Activated T-cell treated with anti-CD3 and anti-CD28 coated beads, Interleukin-2, amount 50 U/mL, for 72 hours (primary cell): ENCODE data around the gene DNM3. TPM values are rescaled to one million over a fixed set of nuclear protein-coding genes. Genes with fewer than 3 reads are reported as not detected.
A peak's percentile ranks its signal among the peaks of the same experiment; 100 is the strongest.

Experiments
- ATAC-seq, 2 donors: fragments of 150-1000 bp; cut with Tn5 transposase; replicated peaks in 1 of 2; 2 replicates each; pipeline ENCODE4 v1.10.0; 2021; ENCODE audit warnings: moderate library complexity in 2 of 2, mild to moderate bottlenecking in 1 of 2
- DNase-seq, 2 donors: peaks; one replicate each; pipeline ENCODE4 v3.0.0; 2021 to 2022; ENCODE audit warnings: mixed read lengths in 1 of 2
- H3K27ac Mint-ChIP-seq: one replicate; pipeline ENCODE4 v1.8.0; 2022; ENCODE audit warnings: mild to moderate bottlenecking, moderate library complexity, mixed read lengths
- H3K27me3 Mint-ChIP-seq: one replicate; pipeline ENCODE4 v1.8.0; 2022; ENCODE audit warnings: low read depth, mixed read lengths
- H3K36me3 Mint-ChIP-seq, 2 donors: one replicate each; pipeline ENCODE4 v1.8.0; 2022; ENCODE audit warnings: mixed read lengths in 2 of 2, mild to moderate bottlenecking in 1 of 2; ENCODE audit not compliant: insufficient read depth in 2 of 2
- H3K4me1 Mint-ChIP-seq: one replicate; pipeline ENCODE4 v1.8.0; 2022; ENCODE audit warnings: low read depth, mixed read lengths
- H3K4me3 Mint-ChIP-seq, 2 donors: one replicate each; pipeline ENCODE4 v1.8.0; 2022; ENCODE audit warnings: mild to moderate bottlenecking in 2 of 2, mixed read lengths in 2 of 2, moderate library complexity in 2 of 2
- H3K9me3 Mint-ChIP-seq, 2 donors: one replicate each; pipeline ENCODE4 v1.8.0; 2022; ENCODE audit warnings: mixed read lengths in 2 of 2
- total RNA-seq, 2 donors: library from RNA; stranded (reverse); gene quantifications; one replicate each; pipeline ENCODE4 v1.2.3, GENCODE V29; 2022

The DNM3 gene
- total RNA-seq, 2 donors from 2014 or later = 1.5 to 3.4 TPM

GRCh38 chr1:171919891-171920887 is 78.9 kb downstream of the DNM3 start:
- ATAC-seq (no peak), DNase-seq (no peak)
- Mint-ChIP-seq H3K36me3 (peaks cover 2 to 3% of the 10 kb centered on the region in 2 donors), H3K4me1 (no peaks in the 10 kb centered on the region), H3K4me3 (no peak overlapping the region), H3K27me3 (no peaks in the 10 kb centered on the region), H3K27ac (peak overlapping the region; percentile 61), H3K9me3 (peaks cover 0 to 3% of the 10 kb centered on the region in 2 donors)

- ATAC-seq (peak; percentile 36 to 43), DNase-seq (no peak)
- Mint-ChIP-seq H3K27me3 (no peaks in the 10 kb centered on the region), H3K9me3 (peaks cover 0 to 3% of the 10 kb centered on the region in 2 donors), H3K4me3 (no peak overlapping the region), H3K4me1 (no peaks in the 10 kb centered on the region), H3K27ac (no peak overlapping the region), H3K36me3 (peaks cover 5 to 6% of the 10 kb centered on the region in 2 donors)
Observed at GRCh38 chr1:171922999-171923398, 81.7 kb downstream of the DNM3 start.

- Mint-ChIP-seq H3K27ac (no peak overlapping the region), H3K9me3 (peaks cover 0 to 2% of the 10 kb centered on the region in 2 donors), H3K27me3 (no peaks in the 10 kb centered on the region), H3K4me3 (no peak overlapping the region), H3K4me1 (no peaks in the 10 kb centered on the region), H3K36me3 (peaks cover 3 to 4% of the 10 kb centered on the region in 2 donors)
- ATAC-seq (no peak), DNase-seq (no peak)
Observed at GRCh38 chr1:171929121-171929520, 87.8 kb downstream of the DNM3 start.

DNA sequence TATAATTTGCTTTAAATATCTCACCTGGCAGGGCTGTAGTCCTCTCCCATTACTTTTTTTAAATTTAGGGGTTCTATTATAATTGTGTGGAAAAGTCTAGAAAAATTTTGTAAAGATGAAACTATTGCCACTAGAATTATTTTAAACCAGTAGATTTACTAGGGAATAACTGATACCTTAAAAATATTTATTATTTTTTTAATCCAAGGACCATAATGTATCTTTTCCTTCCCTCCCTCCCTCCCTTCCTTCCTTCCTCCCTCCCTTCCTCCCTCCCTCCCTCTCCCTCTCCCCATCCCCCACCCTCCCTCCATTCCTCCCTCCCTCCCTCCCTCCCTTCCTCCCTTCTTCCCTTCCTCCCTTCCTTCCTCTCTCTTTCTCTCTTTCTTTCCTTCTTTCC is 90.5 kb downstream of the DNM3 start:
- no peak for ATAC-seq
- DNase-seq = no peak
- Mint-ChIP-seq H3K4me3 (no peak overlapping the region), H3K9me3 (no peaks in the 10 kb centered on the region), H3K27me3 (no peaks in the 10 kb centered on the region), H3K36me3 (no peaks in the 10 kb centered on the region), H3K4me1 (no peaks in the 10 kb centered on the region), H3K27ac (no peak overlapping the region)

- no peaks in the 10 kb centered on the region for H3K4me1 Mint-ChIP-seq
- no peaks in the 10 kb centered on the region for H3K36me3 Mint-ChIP-seq
- no peak overlapping the region for H3K4me3 Mint-ChIP-seq
- no peak overlapping the region for H3K27ac Mint-ChIP-seq
- ATAC-seq = no peak
- H3K9me3 Mint-ChIP-seq = no peaks in the 10 kb centered on the region
- DNase-seq = no peak
- H3K27me3 Mint-ChIP-seq = no peaks in the 10 kb centered on the region
Observed at GRCh38 chr1:171934664-171935063, 93.4 kb downstream of the DNM3 start.

DNA sequence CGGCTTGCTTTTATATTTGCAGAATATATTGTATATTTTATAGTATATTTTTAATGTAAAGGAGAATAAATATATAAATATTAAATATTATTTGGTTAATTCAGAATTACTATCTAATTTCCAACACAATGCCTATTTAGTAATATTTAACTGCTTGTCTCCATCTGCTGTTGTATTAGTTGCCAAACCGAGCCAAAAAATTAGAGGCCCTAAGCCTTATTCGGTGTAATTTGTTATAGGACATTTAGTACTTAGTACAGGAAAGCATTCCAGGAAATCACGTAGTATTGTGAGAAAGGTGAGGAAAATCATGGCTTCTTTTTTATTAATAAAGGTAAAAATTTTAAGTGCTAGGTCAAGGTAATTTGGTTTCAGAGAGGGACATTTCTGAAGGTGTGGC is 93.8 kb downstream of the DNM3 start:
- Mint-ChIP-seq H3K4me1 (no peaks in the 10 kb centered on the region), H3K9me3 (no peaks in the 10 kb centered on the region), H3K4me3 (no peak overlapping the region), H3K27me3 (no peaks in the 10 kb centered on the region), H3K27ac (no peak overlapping the region), H3K36me3 (no peaks in the 10 kb centered on the region)
- DNase-seq (no peak), ATAC-seq (no peak)

DNA sequence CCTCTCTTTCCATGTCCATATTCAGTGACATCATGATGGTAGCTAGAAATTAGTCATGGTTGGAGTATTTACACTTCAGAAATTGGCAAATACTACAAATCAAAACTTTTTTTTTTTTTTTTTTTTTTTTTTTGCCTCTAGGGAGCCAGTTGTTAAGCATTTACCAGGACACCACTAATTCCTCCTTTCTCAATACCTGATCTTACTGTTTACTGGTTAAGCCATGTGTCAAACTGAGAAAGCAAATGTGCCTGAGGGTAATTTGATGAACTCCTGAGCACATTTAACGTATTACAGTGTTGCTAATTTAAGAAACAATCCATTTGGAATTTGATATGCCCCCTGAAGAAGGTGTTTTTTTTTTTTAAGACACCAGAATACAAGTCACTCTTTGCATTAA is 94.4 kb downstream of the DNM3 start:
- no peak for ATAC-seq
- Mint-ChIP-seq H3K9me3 (no peaks in the 10 kb centered on the region), H3K27ac (no peak overlapping the region)

DNA sequence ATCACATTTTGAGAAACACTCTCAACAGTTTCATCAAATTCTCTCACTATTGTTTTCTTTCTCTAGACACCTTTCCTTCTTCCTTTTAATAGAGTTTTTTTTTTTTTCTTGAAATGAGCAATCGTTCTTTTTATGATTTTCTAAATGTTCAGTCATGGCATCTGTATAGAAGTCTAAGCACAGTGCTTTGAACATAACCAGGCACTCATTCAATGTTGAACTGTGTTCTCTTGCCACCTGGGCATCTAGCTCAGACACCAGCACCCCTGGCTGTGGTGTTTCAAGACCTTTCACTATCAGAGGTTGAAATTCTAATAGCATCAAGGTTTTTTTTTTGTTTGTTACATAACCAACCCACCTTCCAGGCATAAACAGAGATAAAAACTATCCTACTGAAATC is 96.6 kb downstream of the DNM3 start:
- no peak for ATAC-seq

More for the DNA sequence above, 94.4 kb downstream of the DNM3 start:
- DNase-seq = no peak
- Mint-ChIP-seq H3K27me3 (no peaks in the 10 kb centered on the region), H3K4me3 (no peak overlapping the region), H3K4me1 (no peaks in the 10 kb centered on the region), H3K36me3 (no peaks in the 10 kb centered on the region)

DNA sequence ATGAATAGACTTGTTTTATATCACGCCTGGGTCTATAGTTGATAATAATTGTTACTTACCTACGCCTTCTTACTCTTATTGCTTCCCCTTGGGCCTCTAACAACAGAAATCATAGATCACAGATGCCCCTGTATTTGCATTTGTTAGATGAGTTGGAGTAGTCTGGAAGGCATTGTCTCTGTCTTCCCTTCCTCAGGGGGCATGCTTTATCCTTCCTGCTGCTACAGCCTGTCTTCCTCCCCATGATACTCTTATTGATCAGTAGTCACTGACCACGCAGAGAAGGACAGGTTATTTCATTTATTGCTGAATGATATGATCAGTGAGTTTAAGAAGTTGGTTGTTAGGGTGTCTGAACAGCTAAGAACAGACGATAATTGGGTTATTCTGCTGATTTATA is 98.4 kb downstream of the DNM3 start:
- Mint-ChIP-seq H3K4me1 (no peaks in the 10 kb centered on the region), H3K4me3 (no peak overlapping the region), H3K27ac (no peak overlapping the region), H3K27me3 (no peaks in the 10 kb centered on the region), H3K36me3 (no peaks in the 10 kb centered on the region), H3K9me3 (no peaks in the 10 kb centered on the region)
- no peak for ATAC-seq
- DNase-seq = no peak

More for the DNA sequence above, 96.6 kb downstream of the DNM3 start:
- Mint-ChIP-seq H3K27me3 (no peaks in the 10 kb centered on the region), H3K36me3 (no peaks in the 10 kb centered on the region), H3K4me3 (no peak overlapping the region), H3K27ac (no peak overlapping the region), H3K4me1 (no peaks in the 10 kb centered on the region), H3K9me3 (no peaks in the 10 kb centered on the region)
- no peak for DNase-seq

DNA sequence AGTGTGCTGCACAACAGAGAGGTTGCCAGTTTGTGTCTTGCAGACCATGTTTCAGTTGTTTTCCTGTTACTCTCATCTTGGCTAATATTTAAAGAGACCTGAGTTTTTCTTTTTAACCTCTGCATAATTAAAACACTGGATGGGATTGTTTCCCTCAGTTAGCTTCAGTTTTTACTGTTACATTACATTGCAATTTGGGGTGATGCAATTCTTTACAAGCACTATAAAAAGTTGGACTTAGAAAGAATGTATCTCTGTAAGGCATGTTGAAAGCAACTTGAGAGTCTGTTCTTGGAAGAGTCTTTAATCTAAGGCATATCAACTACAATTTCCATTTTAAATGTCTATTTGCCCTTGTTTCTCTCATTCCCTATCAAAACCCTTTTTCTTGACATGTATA is 99.1 kb downstream of the DNM3 start:
- Mint-ChIP-seq H3K27me3 (no peaks in the 10 kb centered on the region), H3K36me3 (no peaks in the 10 kb centered on the region), H3K27ac (no peak overlapping the region), H3K4me3 (no peak overlapping the region), H3K4me1 (no peaks in the 10 kb centered on the region), H3K9me3 (no peaks in the 10 kb centered on the region)
- DNase-seq (no peak), ATAC-seq (no peak)

GRCh38 chr1:171941920-171942319 is 100.6 kb downstream of the DNM3 start:
- DNase-seq (no peak), ATAC-seq (no peak)
- Mint-ChIP-seq H3K4me3 (no peak overlapping the region), H3K4me1 (no peaks in the 10 kb centered on the region), H3K36me3 (no peaks in the 10 kb centered on the region), H3K27ac (no peak overlapping the region), H3K27me3 (no peaks in the 10 kb centered on the region), H3K9me3 (no peaks in the 10 kb centered on the region)

- Mint-ChIP-seq H3K36me3 (no peaks in the 10 kb centered on the region), H3K27ac (no peak overlapping the region)
Observed at GRCh38 chr1:171943973-171944561, 102.8 kb downstream of the DNM3 start.

GRCh38 chr1:171948511-171948910 is 107.2 kb downstream of the DNM3 start:
- DNase-seq = no peak
- H3K4me1 Mint-ChIP-seq = no peaks in the 10 kb centered on the region
- peaks cover 9% of the 10 kb centered on the region for H3K27me3 Mint-ChIP-seq
- no peaks in the 10 kb centered on the region for H3K36me3 Mint-ChIP-seq
- H3K4me3 Mint-ChIP-seq = no peak overlapping the region
- H3K27ac Mint-ChIP-seq = no peak overlapping the region
- no peak for ATAC-seq
- no peaks in the 10 kb centered on the region for H3K9me3 Mint-ChIP-seq

More at GRCh38 chr1:171943973-171944561, 102.8 kb downstream of the DNM3 start:
- Mint-ChIP-seq H3K27me3 (no peaks in the 10 kb centered on the region), H3K9me3 (no peaks in the 10 kb centered on the region), H3K4me1 (no peaks in the 10 kb centered on the region), H3K4me3 (no peak overlapping the region)
- DNase-seq = no peak
- no peak for ATAC-seq
